CD4-positive, alpha-beta T cell treated with Interleukin-6 at 100 ng/mL for 8 hours (primary cell): ENCODE data around the gene HIBADH.

ENCODE experiments used
- DNase-seq: peaks from one replicate; pipeline ENCODE4 v3.0.0-alpha.2; 2020; ENCODE audit warnings: mixed read lengths, low spot score

Gene HIBADH

DNA sequence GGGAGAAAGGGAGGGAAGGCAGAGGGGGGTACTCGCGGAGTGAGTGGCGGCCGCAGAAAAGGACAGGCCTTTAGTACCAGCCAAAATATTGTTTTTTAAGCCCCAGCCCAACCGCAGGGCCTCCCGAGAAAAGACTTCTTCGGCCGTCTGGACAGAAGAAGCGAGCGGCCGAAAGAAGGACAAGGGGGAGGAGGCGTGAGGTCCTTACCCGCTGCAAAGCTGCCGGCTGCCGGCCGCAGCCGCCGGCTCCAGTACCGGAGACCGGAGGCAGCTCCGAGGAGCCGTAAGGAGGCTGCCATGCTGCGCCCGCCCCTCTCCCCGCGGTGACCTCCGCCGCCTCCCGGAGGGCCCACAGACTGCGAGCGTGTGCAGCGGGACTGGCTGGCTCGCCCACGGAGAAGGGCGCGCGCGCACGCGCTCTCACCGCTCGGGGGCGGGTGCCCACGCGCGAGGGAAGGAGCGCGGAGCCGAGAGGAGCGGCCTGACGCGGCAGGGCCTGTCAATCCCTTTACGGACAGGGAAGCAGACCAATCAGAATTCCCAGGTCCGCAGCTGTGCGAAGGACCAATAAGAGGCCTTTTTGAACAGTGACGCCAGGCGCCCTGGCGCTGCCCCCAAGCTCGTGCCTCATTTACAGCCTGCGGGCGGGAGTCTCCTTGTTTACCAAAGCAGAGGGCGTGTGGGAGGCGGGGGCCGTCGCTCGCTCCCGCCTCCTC, at the start of gene HIBADH:
Gene HIBADH, minus strand, starts transcription at position 394 of the 716 bp plus-strand sequence. Its CDS starts 95 bp downstream, at position 299.
- peak; percentile 98 for DNase-seq

DNA sequence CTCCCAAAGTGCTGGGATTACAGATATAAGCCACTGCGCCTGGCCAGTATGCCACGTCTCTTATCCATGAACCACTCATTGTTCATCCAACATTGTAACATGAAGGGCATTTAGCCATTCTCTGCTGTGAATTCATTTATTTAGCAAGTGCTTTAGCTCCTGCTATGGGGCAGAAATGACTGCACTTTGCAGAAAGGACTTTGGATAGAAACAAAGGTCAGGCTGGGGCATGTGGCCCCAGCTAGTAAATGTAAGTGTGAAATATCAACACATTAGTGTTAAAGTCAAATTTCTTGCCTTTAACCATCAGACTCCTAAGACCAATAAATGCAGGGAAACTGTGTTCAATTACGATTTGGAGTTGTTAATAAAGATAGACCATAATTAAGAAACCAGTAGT, 49.5 kb upstream of the HIBADH start:
- DNase-seq, result no peak

DNA sequence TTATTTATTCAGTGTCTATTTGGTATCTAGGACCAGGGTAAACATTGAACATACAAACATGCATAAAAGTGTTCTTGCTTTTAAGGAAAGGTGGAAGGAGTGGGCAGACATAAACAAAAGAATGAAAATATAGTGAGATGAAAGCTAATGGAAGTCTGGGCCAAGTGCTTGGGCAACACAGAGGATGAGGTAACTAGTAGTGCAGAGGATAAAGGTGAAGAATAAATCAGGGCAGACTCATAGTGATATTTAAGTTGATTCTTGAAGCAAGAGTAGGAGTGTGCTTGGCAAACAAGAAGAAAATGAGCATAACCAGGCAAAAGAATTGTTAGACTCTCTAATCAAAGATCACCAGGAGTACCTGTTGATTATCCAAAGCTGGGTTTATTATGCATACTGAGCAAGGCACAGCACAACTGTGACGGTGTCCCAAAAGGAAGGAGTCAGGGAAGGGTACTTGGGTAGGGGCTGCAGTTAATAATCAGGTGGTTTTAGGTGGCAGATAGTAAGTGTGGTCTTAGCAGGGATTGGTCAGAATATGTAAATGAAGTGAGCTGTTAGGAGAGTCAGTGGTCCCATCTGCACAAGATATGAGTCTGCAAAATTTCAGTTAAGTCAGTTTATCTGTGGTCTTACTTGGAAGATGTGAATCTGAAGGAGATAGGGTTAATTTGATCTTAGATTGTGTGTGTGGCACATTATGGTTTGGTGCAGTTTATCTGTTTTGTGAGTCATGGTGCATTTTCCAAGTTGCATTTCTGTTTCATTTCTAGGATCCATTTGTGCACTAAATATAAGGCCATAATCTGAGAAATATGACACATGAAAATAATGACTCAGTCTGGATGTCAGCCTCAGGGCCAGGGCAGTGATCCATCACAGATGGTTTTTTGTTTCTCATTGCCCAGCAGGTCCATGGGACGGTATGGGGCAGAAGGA, 46.7 kb upstream of the HIBADH start:
- no peak for DNase-seq

DNA sequence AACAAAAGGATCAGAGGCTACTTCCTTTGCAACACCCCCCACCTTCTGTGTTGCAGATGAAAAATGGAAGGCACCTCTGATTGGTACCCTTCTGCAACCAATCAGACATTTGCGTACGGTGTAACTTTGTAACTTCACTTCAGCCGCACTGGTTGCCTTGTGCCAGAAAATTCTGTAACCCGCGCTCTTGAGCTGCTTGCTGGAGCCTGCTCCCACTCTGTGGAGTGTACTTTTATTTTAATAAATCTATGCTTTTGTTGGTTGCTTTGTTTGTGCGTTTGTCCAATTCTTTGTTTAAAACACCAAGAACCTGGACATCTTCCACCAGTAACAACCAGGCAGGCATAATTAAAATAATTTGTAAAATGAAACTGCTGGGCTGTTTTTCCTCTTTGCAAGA, 45.8 kb upstream of the HIBADH start:
- DNase-seq, result no peak

DNA sequence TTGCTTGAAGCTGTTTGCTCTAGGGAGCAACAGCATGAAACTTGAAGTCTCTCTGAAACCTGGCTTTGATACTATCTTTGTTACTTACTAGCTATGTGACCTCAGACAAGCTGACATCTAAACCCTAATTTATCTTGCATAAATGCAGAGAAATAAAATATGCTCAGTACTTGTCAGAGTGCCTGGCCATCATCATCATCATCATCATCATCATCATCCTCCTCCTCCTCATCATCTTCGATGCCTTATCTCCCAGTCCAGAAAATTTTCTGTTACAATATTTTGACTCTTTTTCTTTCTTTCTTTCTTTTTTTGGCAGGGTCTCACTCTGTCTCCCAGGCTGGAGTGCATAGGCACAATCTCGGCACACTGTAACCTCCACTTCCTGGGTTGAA, 42.5 kb upstream of the HIBADH start:
- no peak for DNase-seq

DNA sequence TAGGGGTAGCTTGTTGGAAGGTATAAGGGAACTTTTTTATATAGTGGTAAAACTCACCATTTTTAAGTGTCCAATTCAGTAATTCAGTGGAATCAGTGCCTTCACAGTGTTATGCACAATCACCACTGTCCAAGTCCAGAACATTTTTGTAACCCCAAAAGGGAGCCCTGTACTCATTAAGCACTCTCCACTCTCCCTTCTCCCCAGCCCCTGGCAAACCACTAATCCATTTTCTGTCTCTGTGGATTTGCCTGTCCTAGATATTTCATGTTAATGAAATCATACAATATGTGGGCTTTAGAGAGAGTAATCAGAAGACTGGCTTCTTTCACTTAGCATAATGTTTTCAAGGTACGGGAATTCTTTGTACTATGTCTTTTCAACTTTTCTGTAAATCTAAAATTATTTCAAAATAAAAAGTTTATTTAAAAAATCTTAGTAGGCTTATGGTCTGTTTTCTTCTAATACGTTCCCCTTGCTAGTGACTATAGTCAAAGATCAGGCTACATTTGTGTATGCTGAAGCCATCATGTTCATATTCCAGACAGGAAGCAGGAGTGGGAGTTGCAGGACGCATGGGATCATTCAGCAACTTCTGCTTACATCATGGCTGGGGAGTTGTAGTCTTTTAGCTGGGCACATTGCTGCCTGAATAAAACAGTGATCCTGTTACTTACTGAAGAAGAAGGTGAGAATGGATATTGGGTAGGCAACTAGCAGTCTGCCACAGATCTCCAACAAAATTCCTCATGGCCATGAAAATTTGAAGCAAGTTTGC, 41.9 kb upstream of the HIBADH start:
- no peak for DNase-seq

DNA sequence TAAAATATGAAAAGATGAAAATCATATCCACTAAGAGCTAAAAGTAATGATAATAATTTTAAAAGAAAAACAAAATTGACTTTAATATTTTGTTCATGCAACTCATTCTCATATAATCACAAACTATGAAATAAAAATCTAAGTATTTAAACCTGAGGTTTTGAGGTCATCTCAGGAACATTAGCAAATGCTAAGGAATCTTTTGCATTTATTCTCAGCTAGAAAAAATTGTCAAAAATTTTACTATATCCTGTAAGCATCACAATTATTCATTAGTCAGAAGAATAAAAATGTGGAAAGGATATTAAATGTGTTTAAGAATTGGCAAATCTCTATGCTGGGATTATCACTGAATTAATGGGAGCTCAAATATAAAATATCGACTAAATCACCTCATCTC, 40.5 kb upstream of the HIBADH start:
- DNase-seq, result no peak

DNA sequence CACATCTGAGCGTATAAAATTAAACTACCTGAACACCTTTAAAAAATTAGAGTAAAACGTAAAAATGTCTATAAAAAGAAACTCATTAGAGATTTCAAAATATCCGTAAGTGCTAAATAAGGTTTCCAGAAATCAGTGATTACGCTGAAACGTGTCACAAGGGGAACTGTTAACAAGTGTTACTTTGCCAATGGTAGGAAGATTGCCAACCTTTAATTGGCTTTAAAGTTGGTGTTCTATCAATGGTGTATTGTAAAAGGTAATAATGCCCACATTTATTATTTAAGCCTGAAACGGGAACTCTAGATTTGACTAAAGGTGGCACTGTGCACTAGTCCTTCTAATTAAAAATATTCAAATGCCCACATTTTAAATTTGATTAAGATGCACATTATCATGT, 37.8 kb upstream of the HIBADH start:
- no peak for DNase-seq

DNA sequence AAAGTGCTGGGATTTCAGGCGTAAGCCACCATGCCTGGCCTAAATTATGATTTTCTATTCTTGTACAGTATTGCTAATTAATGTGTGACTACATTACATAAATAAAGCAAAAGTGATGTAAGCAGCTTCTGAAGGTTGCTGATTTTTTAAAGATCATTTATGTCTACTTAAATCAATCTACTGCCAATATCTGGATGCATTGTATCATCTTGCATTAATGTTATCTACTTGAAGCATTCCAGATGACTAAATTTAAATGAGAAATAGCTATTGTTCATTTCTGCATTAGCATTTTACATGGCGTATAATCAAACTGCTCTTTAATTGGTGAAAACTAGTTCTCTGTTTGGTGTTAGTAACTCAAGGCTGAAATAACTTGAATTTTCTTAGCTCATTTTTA, 37.1 kb upstream of the HIBADH start:
- DNase-seq, result no peak

DNA sequence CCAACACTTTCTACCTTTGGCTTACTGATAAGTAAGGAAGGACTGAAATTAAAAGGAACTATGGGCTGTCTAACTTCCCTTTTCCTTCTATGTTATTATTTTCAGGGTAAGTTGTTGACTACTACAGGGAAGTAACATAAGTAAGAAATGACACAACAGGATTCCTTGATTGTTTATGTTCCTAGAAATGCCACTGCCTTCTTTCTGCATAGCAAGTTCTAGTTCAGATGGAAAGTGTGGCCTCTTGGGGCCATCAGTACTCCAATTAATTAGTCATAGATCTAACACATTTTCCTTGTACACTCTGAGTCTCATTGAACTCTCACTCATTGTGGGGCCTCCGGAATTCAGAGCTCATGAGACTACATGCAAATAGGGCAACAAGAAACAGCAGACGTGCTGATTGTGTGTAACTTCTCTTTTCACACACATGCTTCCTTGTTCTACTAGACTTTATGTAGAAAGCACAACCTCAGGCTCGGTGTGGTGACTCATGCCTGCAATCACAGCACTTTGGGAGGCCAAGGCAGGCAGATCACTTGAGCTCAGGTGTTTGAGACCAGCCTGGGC, 35.3 kb upstream of the HIBADH start:
- DNase-seq, result no peak

DNA sequence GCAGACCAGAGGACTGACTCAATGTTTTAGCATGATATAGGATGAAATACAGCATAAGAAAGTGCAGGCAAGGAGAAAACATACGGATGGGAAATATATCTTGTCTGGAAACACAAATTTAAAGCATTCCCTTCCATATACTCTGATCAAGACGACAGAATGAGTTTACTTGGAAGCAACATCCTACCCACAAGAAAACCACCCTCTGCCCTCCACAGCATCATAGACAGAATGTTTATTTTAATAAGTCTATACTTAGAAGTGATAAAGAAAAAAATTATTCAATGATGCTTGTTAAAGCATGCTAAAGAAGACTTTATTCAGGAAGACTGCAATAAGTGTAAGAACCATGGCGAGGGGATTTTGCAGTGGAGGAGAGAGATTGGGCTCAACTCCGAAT, 32.4 kb upstream of the HIBADH start:
- DNase-seq, result no peak

DNA sequence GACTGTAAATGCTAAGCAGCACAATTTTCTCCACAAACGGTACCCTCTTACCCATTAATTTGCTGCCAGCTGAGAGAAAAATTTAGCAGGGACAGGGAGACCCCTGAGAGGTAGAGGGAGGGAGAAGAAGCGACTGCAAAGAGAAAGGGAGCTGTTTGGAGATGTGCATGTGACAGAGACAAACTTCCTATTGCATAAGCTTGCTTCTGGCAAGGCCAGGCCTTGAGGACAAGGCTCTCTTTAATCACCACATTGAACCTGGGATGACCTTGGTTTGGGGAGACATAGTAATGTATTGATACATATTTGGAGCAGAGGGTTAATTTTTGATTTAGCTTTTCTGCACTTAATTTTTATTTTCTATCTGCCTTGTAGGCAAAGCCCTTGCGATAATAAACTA, 31.1 kb upstream of the HIBADH start:
- DNase-seq, result no peak

DNA sequence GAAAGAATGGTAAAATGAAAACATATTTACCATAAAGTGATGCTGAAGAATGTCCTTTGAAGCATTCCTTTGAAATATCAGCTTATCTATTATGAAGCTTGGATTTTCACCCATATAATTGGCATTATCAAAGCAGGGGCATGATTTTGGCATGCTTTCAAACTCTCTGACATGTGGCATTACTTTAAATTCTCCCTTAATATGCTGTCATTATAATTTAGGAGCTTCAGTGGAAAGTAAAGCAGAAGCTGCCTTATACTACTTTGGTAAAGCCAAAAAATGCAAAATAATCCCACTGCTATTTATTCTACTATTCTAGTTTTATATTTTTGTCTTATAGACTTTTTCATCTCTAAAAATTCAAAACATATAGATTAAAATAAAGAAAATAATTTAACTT, 28.0 kb upstream of the HIBADH start:
- DNase-seq, result no peak

DNA sequence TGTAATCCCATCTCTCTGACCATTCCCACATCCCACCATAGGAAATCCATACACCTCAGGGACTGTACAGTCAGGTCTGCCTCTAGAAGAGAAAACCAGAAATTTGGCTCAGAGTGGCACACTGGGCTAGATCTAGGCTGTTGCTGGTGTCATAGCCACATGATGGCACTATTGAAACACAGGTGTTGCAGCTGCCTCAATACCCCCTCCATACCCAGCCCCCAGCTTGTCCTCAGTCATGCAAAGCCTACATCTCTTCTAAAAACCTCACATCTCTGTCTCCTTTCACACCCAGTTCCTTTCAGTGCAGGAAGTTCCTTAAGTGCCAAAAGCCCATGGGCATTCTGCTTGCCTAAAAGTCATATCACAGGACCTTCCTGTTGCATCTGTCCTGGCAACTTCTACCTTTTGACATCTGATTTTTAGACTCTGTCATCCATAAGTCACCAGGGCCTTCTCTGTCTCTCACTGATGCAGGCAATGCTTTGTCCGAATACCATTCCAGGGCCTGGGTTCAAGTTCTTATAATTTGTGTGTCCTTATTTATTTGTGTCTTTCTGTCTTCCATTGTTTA, 27.0 kb upstream of the HIBADH start:
- no peak for DNase-seq

DNA sequence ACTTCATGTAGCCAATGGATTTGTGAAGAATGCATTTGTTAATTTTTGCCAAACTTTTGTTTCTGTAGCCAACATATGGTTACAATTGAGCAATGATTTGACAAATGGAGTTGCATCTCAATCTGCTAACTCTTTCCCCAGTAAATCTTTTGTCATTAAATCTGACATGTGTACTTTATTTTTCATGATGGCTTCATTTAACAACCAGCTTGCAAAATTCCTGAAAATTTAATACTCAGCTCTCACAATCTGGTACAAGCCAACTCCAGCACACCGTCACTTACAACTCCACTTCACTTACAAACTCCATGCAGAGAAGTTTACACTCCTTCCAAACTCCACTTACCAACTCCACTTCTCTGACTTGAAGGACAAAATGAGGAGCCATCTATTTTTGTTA, 26.5 kb upstream of the HIBADH start:
- no peak for DNase-seq

DNA sequence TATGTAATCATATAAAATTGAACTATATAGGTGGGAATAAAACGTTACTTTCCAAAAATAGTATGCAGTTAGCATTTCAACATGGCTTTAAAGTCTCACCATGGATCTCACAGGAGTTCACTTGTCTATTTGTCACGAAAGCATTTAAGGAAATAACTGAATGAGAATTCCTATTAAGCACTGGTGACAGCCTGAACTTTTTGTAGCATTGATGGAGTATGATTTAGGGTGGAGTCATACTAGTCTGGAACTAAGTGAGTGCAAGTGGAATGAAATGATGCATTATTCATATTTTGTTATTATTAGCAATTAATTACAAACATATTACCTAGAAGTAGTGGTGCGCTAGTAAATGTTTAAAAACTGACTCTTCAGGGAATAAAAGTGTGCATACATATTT, 26.0 kb upstream of the HIBADH start:
- no peak for DNase-seq

DNA sequence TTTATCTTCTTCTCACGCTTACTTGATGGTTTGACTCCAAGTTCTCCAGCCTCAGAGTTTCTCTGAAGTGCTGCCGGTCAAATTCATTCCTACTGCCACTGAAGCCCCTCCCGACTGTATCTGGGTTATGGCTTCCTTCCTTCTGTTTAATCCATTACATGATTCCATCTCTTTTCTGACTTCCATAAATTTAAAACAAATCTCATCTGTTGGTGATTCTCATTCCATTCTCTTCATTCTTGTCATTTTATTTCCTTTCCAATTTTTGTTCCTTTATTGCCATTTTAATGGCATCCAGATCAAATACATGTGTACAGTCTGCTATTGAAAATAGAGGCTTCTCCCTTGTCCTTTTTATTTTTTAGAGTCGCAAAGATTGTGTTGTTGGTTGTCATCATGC, 25.4 kb upstream of the HIBADH start:
- no peak for DNase-seq

DNA sequence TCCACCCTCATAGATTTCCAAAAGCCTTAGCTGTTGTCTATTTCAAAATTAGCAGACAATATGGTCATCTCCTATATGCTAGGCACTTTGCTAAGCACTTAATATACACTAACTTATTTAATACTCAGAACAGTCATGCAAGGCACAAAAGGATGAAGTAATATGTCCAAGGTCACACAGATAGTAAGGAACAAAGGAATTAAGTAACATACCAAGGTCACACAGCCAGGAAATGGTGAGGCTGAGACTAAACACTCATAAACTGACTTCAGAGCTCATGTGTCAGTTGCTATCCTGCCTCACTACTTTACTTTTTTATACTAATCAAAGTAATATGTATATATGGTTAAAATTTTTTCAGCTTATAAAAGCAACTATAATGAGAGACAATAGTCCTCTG, 23.6 kb upstream of the HIBADH start:
- DNase-seq, result no peak

DNA sequence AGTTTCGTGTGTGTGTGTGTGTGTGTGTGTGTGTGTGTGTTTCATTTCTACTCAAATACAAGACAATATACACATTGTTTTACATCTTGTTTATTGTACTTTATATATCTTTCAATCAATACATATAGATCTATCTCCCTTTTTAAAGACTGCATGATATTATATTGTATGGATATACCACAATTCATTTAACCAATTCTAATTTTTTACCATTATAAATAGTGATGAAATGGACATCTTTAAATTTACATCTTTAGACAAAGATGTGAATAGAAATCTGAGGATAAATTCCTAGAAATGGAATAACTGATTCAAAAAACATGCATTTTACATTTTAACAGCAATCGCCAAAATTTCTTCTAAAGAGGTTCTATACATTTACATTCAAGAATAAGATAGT, 23.2 kb upstream of the HIBADH start:
- no peak for DNase-seq

DNA sequence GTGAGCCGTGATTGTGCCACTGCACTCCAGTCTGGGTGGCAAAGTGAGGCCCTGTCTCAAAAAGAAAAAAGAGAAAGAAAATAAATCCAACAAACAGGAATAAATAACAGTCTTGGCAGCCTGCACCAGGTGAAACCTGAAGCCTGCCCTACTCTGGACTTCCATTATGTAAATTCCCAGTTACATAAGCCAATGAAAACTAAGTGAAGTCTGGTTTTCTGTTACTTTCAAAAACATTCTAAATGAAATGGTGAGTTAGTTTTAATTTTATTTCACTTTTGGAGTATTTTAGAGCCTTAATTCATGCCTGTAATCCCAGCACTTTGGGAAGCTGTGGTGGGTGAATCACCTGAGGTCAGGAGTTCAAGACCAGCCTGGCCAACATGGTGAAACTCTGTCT, 22.5 kb upstream of the HIBADH start:
- no peak for DNase-seq

DNA sequence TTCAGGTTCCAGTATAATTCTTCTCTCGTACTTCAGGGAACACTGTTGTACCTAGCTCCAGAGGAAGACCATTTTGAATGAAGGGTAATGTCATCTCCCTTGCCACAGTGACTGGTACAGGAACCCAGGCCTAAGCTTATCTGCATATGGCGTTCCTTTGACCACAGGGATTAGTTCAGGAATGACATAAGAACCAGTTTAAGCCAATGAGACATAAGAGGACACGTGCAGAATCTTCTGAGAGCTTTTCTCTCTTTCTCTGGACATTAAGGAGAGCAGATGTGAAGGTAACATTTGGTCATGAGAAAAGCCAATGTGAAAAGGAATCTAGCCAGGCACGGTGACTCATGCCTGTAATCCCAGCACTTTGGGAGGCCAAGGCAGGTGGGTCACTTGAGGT, 21.8 kb upstream of the HIBADH start:
- no peak for DNase-seq

DNA sequence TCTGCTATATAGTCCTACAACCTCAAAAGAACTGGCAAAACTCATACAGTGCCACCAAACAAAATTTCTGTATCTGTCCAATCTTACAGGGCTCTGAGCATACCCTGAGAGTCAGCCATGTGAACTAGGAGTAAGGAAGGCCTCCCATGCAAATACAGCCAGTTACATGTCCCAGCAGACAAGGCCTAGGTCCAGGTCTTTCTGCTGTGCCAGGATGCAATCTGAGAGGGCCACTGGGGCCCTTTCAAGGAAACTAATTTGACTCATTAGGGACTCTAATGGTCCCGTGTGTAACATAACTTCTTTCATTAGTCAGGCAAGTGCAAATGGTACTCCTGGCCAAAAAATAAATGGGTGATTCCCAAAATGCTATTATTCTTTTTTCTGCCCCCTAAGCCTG, 17.9 kb upstream of the HIBADH start:
- no peak for DNase-seq
